HG02938 (cell line): ENCODE results near the gene UBALD1.
A peak's percentile ranks its signal among the peaks of the same experiment; 100 is the strongest.
"Not testable (repeated sequence)": the region's sequence is repeated elsewhere in the genome, so short reads cannot be mapped to it uniquely, and the experiment has no call there.

Source experiments
- ATAC-seq: cut with Tn5 transposase; IDR thresholded peaks from one replicate; pipeline ENCODE4 v1.9.1; 2021; ENCODE audit warnings: mild to moderate bottlenecking, moderate library complexity; ENCODE audit not compliant: unreplicated experiment

Gene UBALD1

GRCh38 chr16:4614571-4615383, at the start of gene UBALD1:
UBALD1 (minus strand) TSS chr16:4614888; CDS start chr16:4614797, 91 bp downstream.
- ATAC-seq, result peak; percentile 43

GRCh38 chr16:4663777-4664465, 49.2 kb upstream of the UBALD1 start:
- no peak for ATAC-seq

- ATAC-seq, result no peak
Observed at GRCh38 chr16:4663465-4663776, 48.7 kb upstream of the UBALD1 start.

- no peak for ATAC-seq
Observed at GRCh38 chr16:4661661-4662060, 47.0 kb upstream of the UBALD1 start.

GRCh38 chr16:4660454-4661007, 45.8 kb upstream of the UBALD1 start:
- no peak for ATAC-seq

GRCh38 chr16:4659363-4660353, 45.0 kb upstream of the UBALD1 start:
- no peak for ATAC-seq

GRCh38 chr16:4656695-4657686, 42.3 kb upstream of the UBALD1 start:
- ATAC-seq, result no peak

- ATAC-seq, result no peak
Observed at GRCh38 chr16:4656221-4656620, 41.5 kb upstream of the UBALD1 start.

- no peak for ATAC-seq
Observed at GRCh38 chr16:4655801-4656200, 41.1 kb upstream of the UBALD1 start.

GRCh38 chr16:4654964-4655590, 40.4 kb upstream of the UBALD1 start:
- no peak for ATAC-seq

- no peak for ATAC-seq
Observed at GRCh38 chr16:4654011-4654963, 39.6 kb upstream of the UBALD1 start.

GRCh38 chr16:4652561-4652960, 37.9 kb upstream of the UBALD1 start:
- ATAC-seq, result no peak

GRCh38 chr16:4651827-4652226, 37.1 kb upstream of the UBALD1 start:
- no peak for ATAC-seq

- not testable (repeated sequence) for ATAC-seq
Observed at GRCh38 chr16:4650443-4651074, 35.9 kb upstream of the UBALD1 start.

- ATAC-seq, result no peak
Observed at GRCh38 chr16:4649744-4650442, 35.2 kb upstream of the UBALD1 start.

GRCh38 chr16:4648917-4649316, 34.2 kb upstream of the UBALD1 start:
- no peak for ATAC-seq

- no peak for ATAC-seq
Observed at GRCh38 chr16:4647644-4647980, 32.9 kb upstream of the UBALD1 start.
